Measurements from ENCODE around the gene HRH3.

The HRH3 gene

GRCh38 chr20:62178316-62179161, 41.5 kb downstream of the HRH3 start:
- DNase-seq (ENCODE audit: low spot score): no peak
- TF ChIP-seq CTCF (IDR thresholded peaks at IDR 0.05; ENCODE audit: extremely low read depth, missing control alignments): no peak

- no peak for TF ChIP-seq CTCF (IDR thresholded peaks at IDR 0.05; ENCODE audit: extremely low read depth, missing control alignments)
- DNase-seq (ENCODE audit: low spot score): no peak
Observed at GRCh38 chr20:62177307-62177706, 42.8 kb downstream of the HRH3 start.

GRCh38 chr20:62176866-62177265, 43.2 kb downstream of the HRH3 start:
- TF ChIP-seq CTCF (IDR thresholded peaks at IDR 0.05; ENCODE audit: extremely low read depth, missing control alignments): no peak
- no peak for DNase-seq (ENCODE audit: low spot score)

DNA sequence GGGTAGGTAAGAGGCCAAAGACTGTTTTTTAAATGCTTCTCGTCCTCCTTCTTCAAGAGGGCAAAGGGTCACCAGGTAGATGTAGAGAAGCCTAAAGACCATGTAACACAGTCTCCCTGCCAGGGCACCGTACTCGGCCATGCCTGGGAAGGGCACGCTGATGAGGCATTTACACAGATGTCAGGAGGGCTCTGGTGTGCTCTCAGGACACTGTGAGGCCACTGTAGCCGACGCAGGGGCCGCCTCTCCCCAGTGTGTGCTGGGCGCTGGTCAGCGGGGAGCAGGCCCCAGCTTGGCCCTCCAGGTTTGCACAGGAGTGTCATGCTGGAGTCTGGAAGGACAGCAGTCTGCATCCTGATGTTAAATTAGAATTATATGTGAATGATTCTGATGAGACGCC, 44.4 kb downstream of the HRH3 start:
- TF ChIP-seq CTCF (IDR thresholded peaks at IDR 0.05; ENCODE audit: extremely low read depth, missing control alignments): no peak

DNA sequence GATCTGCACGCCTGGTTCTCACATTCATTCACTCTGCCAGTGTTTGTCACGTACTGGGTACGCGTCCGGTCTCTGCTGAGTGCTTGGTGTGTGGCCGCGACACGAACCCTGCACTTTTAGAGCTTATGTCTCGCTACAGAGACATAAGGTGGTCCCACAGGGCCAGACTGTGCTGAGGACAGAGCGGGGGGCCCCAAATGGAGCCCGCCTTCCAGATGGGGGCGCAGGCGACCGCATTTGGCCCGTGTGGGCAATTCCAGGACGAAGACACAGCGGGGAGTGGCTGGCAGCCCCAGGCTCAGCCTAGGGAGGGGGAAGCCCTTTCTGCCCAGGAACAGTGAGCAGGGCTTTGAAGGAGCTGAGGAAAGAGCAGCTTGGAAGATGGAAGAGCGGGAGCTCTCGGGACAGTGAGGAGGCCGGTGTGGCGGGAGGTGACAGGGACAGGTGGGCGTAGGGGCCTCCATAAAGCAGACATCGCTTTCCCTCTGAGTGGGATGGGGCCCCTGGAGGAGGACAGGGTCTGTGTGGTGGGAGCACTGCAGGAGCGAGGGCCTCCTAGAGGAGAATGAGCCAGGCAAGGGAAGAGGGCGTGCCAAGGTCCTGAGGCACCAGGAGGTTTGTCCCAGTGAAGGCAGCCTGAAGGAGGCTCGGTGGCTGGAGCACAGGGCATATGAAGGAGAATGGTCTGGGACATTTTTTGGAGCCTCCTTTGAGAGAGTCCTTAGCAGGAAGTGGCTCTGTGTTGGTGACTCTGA, 45.0 kb downstream of the HRH3 start:
- TF ChIP-seq CTCF (IDR thresholded peaks at IDR 0.05; ENCODE audit: extremely low read depth, missing control alignments): no peak
- no peak for DNase-seq (ENCODE audit: low spot score)

More for the DNA sequence above, 44.4 kb downstream of the HRH3 start:
- DNase-seq (ENCODE audit: low spot score): no peak

- no peak for TF ChIP-seq CTCF (IDR thresholded peaks at IDR 0.05; ENCODE audit: extremely low read depth, missing control alignments)
Observed at GRCh38 chr20:62174021-62174804, 45.9 kb downstream of the HRH3 start.

More at GRCh38 chr20:62174021-62174804, 45.9 kb downstream of the HRH3 start:
- no peak for DNase-seq (ENCODE audit: low spot score)
